ENCODE results near the gene TRIM26.

Gene TRIM26

DNA sequence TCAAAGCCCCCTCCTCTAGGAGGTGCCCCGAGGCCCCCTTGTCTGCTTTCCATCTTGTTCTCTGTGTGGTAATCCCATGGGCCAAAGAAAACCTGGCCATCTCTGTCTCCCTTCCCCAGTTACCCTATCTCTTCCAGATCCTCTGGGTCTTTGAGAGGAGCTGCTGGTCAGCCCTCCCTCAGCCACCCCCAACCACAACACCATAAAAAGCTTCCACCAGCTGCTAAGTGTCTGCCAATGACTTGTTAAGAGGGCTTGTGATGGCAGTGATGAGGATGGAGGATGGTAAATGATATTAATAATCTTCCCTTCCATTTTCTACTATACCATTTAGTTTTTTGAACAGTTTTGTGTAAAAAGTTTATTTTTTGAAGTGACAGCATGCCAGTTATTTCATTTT lies 17.3 kb downstream of the TRIM26 start:
- TF ChIP-seq, protein P1, sequence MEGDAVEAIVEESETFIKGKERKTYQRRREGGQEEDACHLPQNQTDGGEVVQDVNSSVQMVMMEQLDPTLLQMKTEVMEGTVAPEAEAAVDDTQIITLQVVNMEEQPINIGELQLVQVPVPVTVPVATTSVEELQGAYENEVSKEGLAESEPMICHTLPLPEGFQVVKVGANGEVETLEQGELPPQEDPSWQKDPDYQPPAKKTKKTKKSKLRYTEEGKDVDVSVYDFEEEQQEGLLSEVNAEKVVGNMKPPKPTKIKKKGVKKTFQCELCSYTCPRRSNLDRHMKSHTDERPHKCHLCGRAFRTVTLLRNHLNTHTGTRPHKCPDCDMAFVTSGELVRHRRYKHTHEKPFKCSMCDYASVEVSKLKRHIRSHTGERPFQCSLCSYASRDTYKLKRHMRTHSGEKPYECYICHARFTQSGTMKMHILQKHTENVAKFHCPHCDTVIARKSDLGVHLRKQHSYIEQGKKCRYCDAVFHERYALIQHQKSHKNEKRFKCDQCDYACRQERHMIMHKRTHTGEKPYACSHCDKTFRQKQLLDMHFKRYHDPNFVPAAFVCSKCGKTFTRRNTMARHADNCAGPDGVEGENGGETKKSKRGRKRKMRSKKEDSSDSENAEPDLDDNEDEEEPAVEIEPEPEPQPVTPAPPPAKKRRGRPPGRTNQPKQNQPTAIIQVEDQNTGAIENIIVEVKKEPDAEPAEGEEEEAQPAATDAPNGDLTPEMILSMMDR (IDR thresholded peaks at IDR 0.05; ENCODE audit: low read depth, low read length) = no peak
- no peak overlapping the region for H3K4me3 ChIP-seq (ENCODE audit: low read depth, low read length)
- H3K36me3 ChIP-seq = peaks cover 28% of the 10 kb centered on the region

DNA sequence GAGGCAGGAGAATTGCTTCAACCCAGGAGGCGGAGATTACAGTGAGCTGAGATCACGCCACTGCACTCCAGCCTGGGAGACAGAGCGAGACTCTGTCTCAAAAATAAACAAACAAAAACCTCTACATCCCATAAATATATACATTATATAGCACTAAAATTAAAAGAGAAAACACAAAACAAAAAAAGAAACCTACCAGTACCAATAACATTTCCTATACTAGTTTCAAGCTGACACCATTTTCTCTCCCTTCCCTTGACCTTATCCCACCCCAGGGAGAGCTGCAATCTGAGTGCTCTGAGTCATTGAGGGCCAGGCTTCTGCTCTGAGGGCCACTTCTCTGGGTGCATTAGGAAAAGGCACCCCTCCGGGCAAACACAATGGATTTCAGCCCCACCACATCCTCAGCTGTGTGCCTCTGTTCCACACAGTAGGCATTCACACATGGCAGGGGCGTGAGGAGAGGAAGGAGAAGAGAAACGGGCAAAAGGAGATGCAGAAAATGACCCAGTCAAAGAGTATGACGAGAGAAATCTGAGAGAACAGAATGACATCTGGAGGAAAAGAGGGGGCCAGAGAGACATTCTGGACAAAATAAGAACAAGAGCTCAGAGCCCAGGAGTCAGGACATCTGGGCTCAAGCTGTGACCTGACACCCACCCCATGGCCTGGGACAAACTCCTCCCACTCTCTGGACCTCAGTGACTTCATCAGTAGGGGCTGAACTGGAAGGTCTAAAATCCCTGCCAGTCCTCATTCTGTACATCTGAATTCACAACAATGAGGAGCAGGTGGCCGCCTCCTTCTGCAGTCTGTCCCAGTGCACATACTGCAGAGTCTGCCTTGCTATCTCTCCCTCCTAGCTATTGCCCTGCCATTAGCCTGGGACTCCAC lies 18.2 kb downstream of the TRIM26 start:
- H3K4me3 ChIP-seq (ENCODE audit: low read depth, low read length) = no peak overlapping the region
- H3K4me1 ChIP-seq = no peaks in the 10 kb centered on the region
- TF ChIP-seq, protein P1 (IDR thresholded peaks at IDR 0.05; ENCODE audit: low read depth, low read length) = no peak
- no peak for DNase-seq
- no peaks in the 10 kb centered on the region for H3K9me3 ChIP-seq
- peaks cover 21% of the 10 kb centered on the region for H3K36me3 ChIP-seq
- H3K27me3 ChIP-seq = no peaks in the 10 kb centered on the region

More for the DNA sequence above, 17.3 kb downstream of the TRIM26 start:
- DNase-seq = no peak
- Histone ChIP-seq H3K9me3 (no peaks in the 10 kb centered on the region), H3K27me3 (no peaks in the 10 kb centered on the region), H3K4me1 (no peaks in the 10 kb centered on the region)

DNA sequence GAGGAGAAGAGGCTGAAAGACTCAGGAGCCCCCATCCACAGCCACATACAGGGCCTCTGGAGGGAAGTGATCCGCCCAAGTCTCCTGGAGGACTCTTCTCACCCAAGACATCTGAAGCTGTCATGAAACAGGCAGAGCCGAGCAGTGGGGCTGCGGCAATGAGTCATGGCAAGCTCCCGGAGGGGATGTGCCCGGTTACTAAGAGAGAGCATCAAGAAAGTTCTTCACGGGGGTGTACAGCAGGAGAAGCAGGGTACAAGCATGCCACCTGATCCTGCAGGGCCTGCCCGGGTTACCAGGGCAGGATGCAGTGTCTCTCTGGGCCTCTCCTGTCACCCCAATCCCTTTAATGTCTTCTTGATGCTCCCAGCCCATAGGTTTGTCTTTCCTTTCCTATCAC lies 21.1 kb downstream of the TRIM26 start:
- H3K9me3 ChIP-seq = no peaks in the 10 kb centered on the region
- no peaks in the 10 kb centered on the region for H3K27me3 ChIP-seq
- H3K36me3 ChIP-seq = peaks cover 20% of the 10 kb centered on the region
- H3K4me3 ChIP-seq (ENCODE audit: low read depth, low read length) = no peak overlapping the region
- TF ChIP-seq, protein P1 (IDR thresholded peaks at IDR 0.05; ENCODE audit: low read depth, low read length) = no peak
- H3K4me1 ChIP-seq = no peaks in the 10 kb centered on the region
- DNase-seq = no peak

DNA sequence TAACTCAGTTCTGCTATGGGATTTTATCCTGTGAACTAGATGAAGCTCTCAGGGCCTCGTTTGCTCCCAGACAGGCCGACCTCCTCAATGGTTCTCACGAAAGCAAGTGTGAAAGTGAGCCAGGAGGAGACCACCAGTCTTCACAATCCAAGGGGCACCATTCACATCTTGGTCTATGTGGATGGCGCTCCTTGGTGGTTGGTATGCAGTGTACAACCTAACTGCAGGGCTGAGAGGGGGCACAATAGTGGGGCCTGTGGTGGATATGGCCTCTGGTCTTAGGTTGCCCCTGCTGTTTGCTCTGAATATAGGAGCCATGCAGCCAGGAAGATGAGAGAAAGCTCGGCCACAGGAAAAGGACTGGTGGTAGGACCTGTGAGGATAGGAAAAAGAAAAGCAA lies 24.7 kb downstream of the TRIM26 start:
- Histone ChIP-seq H3K9me3 (no peaks in the 10 kb centered on the region), H3K27me3 (no peaks in the 10 kb centered on the region), H3K4me1 (no peaks in the 10 kb centered on the region), H3K4me3 (ENCODE audit: low read depth, low read length) (no peak overlapping the region), H3K36me3 (peaks cover 22% of the 10 kb centered on the region)
- DNase-seq = no peak
- TF ChIP-seq, protein P1 (IDR thresholded peaks at IDR 0.05; ENCODE audit: low read depth, low read length) = no peak

DNA sequence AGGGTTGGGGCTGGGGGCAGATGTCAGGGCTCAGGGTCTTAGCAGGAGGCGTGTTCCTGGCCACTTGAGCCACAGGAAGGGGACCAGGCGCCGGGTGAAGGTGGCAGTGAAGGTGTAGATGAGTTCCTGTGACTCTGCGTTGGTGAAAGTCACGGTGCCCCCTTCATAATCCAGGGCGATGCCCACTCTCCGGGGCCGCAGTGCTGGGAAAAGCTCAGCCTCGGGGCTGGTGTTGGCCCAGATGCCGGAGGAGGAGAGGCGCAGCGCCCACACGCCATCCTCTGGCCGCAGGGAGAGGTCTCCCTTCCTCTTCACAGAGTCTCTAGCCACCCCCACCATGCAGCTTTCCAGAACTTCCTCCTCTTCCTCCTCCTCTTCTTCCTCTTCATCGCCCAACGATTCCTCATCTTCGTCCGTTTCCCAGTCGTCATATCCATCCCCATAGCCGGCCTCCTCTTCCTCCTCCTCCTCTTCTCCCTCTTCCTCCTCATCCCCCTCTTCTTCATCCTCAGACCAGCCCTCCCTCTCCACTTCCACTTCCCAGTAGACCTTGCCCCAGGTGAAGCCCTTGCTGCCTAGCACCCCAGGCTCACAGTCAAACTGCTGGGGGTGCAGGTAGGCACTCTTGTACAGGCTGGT lies 27.2 kb downstream of the TRIM26 start:
- TF ChIP-seq, protein P1 (IDR thresholded peaks at IDR 0.05; ENCODE audit: low read depth, low read length) = no peak
- Histone ChIP-seq H3K36me3 (peaks cover 22% of the 10 kb centered on the region), H3K9me3 (no peaks in the 10 kb centered on the region; the same call in 1 of the 2 replicates), H3K27me3 (no peaks in the 10 kb centered on the region), H3K4me3 (ENCODE audit: low read depth, low read length) (no peak overlapping the region), H3K4me1 (no peaks in the 10 kb centered on the region)
- DNase-seq = no peak
